ENCODE measurements around the gene HSF2.

HSF2 gene

DNA sequence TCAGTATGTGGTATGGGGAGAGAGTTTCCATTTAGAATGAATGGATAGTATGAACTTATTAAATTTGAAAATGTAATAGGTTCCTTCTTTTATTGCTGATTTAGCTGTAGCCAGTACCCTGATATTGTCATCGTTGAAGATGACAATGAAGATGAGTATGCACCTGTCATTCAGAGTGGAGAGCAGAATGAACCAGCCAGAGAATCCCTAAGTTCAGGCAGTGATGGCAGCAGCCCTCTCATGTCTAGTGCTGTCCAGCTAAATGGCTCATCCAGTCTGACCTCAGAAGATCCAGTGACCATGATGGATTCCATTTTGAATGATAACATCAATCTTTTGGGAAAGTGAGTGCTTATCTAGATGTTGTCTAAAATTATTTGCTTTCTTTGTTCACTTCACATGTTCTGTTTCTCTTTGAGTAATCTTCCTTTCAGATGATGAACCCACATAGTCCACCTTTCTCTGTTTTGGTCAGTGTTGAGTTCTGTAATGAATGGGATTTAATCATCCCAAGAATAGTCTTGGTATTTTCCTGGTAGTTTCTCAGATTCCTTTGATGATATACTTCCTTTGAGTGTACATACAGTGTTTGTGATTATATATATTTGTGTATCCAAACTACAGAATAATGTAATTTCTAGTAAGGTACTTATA, 23.3 kb downstream of the HSF2 start:
- TF ChIP-seq, protein P1, sequence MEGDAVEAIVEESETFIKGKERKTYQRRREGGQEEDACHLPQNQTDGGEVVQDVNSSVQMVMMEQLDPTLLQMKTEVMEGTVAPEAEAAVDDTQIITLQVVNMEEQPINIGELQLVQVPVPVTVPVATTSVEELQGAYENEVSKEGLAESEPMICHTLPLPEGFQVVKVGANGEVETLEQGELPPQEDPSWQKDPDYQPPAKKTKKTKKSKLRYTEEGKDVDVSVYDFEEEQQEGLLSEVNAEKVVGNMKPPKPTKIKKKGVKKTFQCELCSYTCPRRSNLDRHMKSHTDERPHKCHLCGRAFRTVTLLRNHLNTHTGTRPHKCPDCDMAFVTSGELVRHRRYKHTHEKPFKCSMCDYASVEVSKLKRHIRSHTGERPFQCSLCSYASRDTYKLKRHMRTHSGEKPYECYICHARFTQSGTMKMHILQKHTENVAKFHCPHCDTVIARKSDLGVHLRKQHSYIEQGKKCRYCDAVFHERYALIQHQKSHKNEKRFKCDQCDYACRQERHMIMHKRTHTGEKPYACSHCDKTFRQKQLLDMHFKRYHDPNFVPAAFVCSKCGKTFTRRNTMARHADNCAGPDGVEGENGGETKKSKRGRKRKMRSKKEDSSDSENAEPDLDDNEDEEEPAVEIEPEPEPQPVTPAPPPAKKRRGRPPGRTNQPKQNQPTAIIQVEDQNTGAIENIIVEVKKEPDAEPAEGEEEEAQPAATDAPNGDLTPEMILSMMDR (conservative IDR thresholded peaks at IDR 0.05; ENCODE audit: low read depth, low read length), result no peak
- no peak for DNase-seq (ENCODE audit: low read depth)
- no peak overlapping the region for H3K4me3 ChIP-seq (ENCODE audit: low read depth, low read length)

DNA sequence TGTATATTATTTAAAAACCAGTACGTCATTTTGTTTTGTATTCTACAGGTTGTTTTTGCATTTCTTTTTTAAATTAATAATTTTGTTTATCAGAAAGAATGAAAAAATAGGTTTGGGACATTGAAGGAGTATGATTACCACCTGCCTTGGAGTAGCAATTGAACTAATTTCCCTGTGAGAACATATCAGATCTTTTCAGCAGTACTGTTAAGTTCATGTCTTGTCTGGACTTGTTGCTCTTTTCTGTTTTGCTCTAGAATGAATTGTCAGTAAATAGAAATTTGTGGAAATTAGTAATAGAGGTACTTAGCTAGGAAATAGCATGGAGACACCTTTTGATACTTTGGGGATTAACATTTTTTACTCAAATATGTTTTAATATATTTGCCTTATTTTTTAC, 24.3 kb downstream of the HSF2 start:
- H3K4me3 ChIP-seq (ENCODE audit: low read depth, low read length), result no peak overlapping the region
- TF ChIP-seq, protein P1 (conservative IDR thresholded peaks at IDR 0.05; ENCODE audit: low read depth, low read length), result no peak
- DNase-seq (ENCODE audit: low read depth), result no peak

GRCh38 chr6:122426597-122426996, 27.1 kb downstream of the HSF2 start:
- TF ChIP-seq, protein P1 (conservative IDR thresholded peaks at IDR 0.05; ENCODE audit: low read depth, low read length), result no peak
- no peak overlapping the region for H3K4me3 ChIP-seq (ENCODE audit: low read depth, low read length)
- DNase-seq (ENCODE audit: low read depth), result peak; percentile 35

DNA sequence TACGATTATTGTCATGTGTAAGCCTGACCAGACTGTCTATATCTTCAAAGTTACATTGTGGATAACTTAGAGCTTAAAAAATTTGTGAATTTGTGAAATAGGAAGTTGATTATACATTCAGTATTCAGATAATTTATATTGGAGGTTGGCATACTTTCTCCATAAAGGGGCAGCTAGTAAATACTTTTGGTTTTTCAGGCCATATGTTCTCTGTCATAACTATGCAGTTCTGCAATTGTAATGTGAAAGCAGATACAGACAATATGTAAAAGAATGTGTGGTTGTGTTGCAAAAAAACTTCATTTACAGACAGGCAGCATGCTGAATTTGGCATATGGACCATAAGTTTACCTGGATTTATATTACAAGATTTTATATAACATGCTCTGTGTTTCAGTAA, 29.3 kb downstream of the HSF2 start:
- TF ChIP-seq, protein P1 (conservative IDR thresholded peaks at IDR 0.05; ENCODE audit: low read depth, low read length), result no peak
- peak; percentile 31 for DNase-seq (ENCODE audit: low read depth)

DNA sequence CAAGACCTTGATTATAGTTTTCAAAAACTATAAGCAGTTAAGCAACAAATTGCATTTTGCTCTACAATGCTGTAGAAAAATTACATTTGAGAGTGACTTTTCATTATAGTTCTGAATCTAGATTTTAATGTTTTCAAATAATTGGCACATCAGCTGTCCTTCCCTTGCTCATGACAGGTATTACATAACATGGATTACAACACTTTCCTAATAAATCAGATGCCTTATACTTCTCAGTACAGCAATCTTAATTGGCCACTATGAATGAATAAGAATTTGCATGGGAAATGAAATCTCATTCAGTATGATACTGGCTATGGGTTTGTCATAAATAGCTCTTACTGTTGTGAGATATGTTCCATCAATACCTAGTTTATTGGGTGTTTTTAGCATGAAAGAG, 29.9 kb downstream of the HSF2 start:
- DNase-seq (ENCODE audit: low read depth), result no peak
- TF ChIP-seq, protein P1 (conservative IDR thresholded peaks at IDR 0.05; ENCODE audit: low read depth, low read length), result no peak
- H3K4me3 ChIP-seq (ENCODE audit: low read depth, low read length), result no peak overlapping the region

More for the DNA sequence above, 29.3 kb downstream of the HSF2 start:
- H3K4me3 ChIP-seq (ENCODE audit: low read depth, low read length), result no peak overlapping the region

GRCh38 chr6:122431780-122432179, 32.3 kb downstream of the HSF2 start:
- TF ChIP-seq, protein P1 (conservative IDR thresholded peaks at IDR 0.05; ENCODE audit: low read depth, low read length), result no peak
- H3K4me3 ChIP-seq (ENCODE audit: low read depth, low read length), result no peak overlapping the region
- no peak for DNase-seq (ENCODE audit: low read depth)

- H3K4me3 ChIP-seq (ENCODE audit: low read depth, low read length), result no peak overlapping the region
- TF ChIP-seq, protein P1 (conservative IDR thresholded peaks at IDR 0.05; ENCODE audit: low read depth, low read length), result no peak
- no peak for DNase-seq (ENCODE audit: low read depth)
Measured at GRCh38 chr6:122432816-122433215, 33.4 kb downstream of the HSF2 start.

Data from choroid plexus epithelial cell (primary cell).